ENCODE measurements around the gene ATP2C2. TPM values are rescaled to one million over a fixed set of nuclear protein-coding genes. Genes with fewer than 3 reads are reported as not detected.

The ATP2C2 gene
- total and polyA plus RNA-seq, 2 of the 8 experiments (the other 6 are each of a cell fraction or from before 2014, with no cell fraction given): 1.2 to 2.8 TPM

GRCh38 chr16:84351630-84352029, 16.7 kb upstream of the ATP2C2 start (continued):
- TF ChIP-seq CHD7 (IDR thresholded peaks at IDR 0.05; ENCODE audit: insufficient replicate concordance, low read length): no peak
- TF ChIP-seq POLR2AphosphoS5 (IDR thresholded peaks at IDR 0.05; ENCODE audit: low read depth, low read length): no peak
- TF ChIP-seq BACH1 (IDR thresholded peaks at IDR 0.05; ENCODE audit: low read length): no peak
- no peak for TF ChIP-seq ATF3 (IDR thresholded peaks at IDR 0.05; ENCODE audit: insufficient read depth, low read depth, low read length)
- no peak for TF ChIP-seq CHD2 (IDR thresholded peaks at IDR 0.05; ENCODE audit: low read length)
- no peak for TF ChIP-seq KDM4A (IDR thresholded peaks at IDR 0.05; ENCODE audit: low read depth, low read length, severe bottlenecking)
- TF ChIP-seq GABPA (IDR thresholded peaks at IDR 0.05; ENCODE audit: borderline replicate concordance, insufficient read depth, low read length): no peak
- no peak for TF ChIP-seq SIRT6 (IDR thresholded peaks at IDR 0.05; ENCODE audit: low read length)
- TF ChIP-seq ZNF274 (IDR thresholded peaks at IDR 0.05; ENCODE audit: borderline replicate concordance, extremely low read depth, low read length): no peak
- no peak for TF ChIP-seq SIX5 (IDR thresholded peaks at IDR 0.05; ENCODE audit: low read depth, low read length)

Measured in H1 (cell line).